T-helper 2 cell (primary cell): Measurements from ENCODE around the gene WWOX.

ENCODE experiments used
- DNase-seq, 5 experiments: peaks; one replicate each; pipeline versions ENCODE4 v3.0.0 to v3.0.0-alpha.2; 2012 to 2022

Gene WWOX

GRCh38 chr16:78405833-78406232 lies 306.4 kb downstream of the WWOX start:
- no peak for DNase-seq

GRCh38 chr16:78407191-78407590 lies 307.7 kb downstream of the WWOX start:
- no peak for DNase-seq

- DNase-seq, result no peak
These were observed 314.2 kb downstream of the WWOX start for GRCh38 chr16:78413651-78414050.

GRCh38 chr16:78415013-78415412 lies 315.6 kb downstream of the WWOX start:
- DNase-seq, result no peak

- no peak for DNase-seq
These were observed 316.2 kb downstream of the WWOX start for GRCh38 chr16:78415669-78416068.

GRCh38 chr16:78416400-78416799 lies 316.9 kb downstream of the WWOX start:
- no peak for DNase-seq

- DNase-seq, result no peak
These were observed 321.8 kb downstream of the WWOX start for GRCh38 chr16:78421181-78421708.

GRCh38 chr16:78425281-78425680 lies 325.8 kb downstream of the WWOX start:
- no peak for DNase-seq

GRCh38 chr16:78425891-78426510 lies 326.5 kb downstream of the WWOX start:
- DNase-seq, result no peak

- DNase-seq, result no peak
These were observed 328.7 kb downstream of the WWOX start for GRCh38 chr16:78428193-78428592.

GRCh38 chr16:78430281-78430680 lies 330.8 kb downstream of the WWOX start:
- no peak for DNase-seq

- no peak for DNase-seq
These were observed 331.7 kb downstream of the WWOX start for GRCh38 chr16:78431004-78431670.

GRCh38 chr16:78431701-78432100 lies 332.2 kb downstream of the WWOX start:
- DNase-seq, result no peak

GRCh38 chr16:78432451-78432850 lies 333.0 kb downstream of the WWOX start:
- DNase-seq, result no peak

- DNase-seq, result no peak
These were observed 333.7 kb downstream of the WWOX start for GRCh38 chr16:78433116-78433515.

- no peak for DNase-seq
These were observed 334.9 kb downstream of the WWOX start for GRCh38 chr16:78434401-78434800.

- DNase-seq, result no peak
These were observed 335.8 kb downstream of the WWOX start for GRCh38 chr16:78435260-78435659.

- DNase-seq, result no peak
These were observed 336.6 kb downstream of the WWOX start for GRCh38 chr16:78436023-78436422.

- DNase-seq, result no peak
These were observed 337.4 kb downstream of the WWOX start for GRCh38 chr16:78436846-78437245.

GRCh38 chr16:78437352-78437968 lies 338.0 kb downstream of the WWOX start:
- DNase-seq, result peak in 1 of 5 experiments; percentile 21

- no peak for DNase-seq
These were observed 338.8 kb downstream of the WWOX start for GRCh38 chr16:78438219-78438618.

GRCh38 chr16:78438632-78439031 lies 339.2 kb downstream of the WWOX start:
- no peak for DNase-seq

- DNase-seq, result no peak
These were observed 340.2 kb downstream of the WWOX start for GRCh38 chr16:78439646-78440045.

GRCh38 chr16:78441298-78441697 lies 341.8 kb downstream of the WWOX start:
- DNase-seq, result no peak
